ENCODE results near the gene CRTAP. TPM values are rescaled to one million over a fixed set of nuclear protein-coding genes. Genes with fewer than 3 reads are reported as not detected.

The CRTAP gene
- total RNA-seq, 1 experiment from 2014 or later: 99.3 TPM

DNA sequence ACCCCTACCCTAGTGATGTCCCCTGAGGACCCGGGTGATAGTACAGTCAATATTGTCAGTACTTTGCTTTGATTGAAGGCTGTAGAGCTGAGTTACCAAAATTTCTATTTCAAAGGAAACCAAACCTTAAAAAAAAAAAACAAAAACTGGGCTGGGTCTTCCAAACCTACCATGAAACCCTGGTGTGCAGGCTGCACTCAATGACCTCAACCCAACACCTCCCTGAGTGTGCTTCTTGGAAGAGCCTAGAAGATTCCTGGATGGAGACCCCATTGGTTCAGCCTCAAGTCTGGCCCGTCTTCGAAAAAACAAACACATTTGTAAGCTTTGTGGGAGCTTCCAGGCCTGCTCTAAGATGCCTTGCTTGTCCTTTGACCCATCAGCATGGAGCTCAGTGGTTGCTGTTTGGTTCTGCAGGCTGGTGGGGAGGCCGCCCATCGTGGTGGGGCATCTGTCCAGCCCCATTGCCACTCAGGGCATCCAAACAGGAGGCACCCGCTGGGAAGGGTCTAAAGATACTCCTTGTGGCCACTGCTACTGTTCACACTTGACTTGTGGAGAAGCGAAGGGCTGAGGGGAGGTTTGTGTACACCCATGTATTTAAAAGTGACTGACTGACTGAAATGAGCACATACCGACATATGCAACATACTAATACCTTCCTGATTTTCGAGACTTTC lies 32.2 kb downstream of the CRTAP start:
- no peak for TF ChIP-seq SIN3A (IDR thresholded peaks at IDR 0.05; ENCODE audit: borderline replicate concordance, insufficient read depth, low read depth, low read length)
- TF ChIP-seq, protein P1, sequence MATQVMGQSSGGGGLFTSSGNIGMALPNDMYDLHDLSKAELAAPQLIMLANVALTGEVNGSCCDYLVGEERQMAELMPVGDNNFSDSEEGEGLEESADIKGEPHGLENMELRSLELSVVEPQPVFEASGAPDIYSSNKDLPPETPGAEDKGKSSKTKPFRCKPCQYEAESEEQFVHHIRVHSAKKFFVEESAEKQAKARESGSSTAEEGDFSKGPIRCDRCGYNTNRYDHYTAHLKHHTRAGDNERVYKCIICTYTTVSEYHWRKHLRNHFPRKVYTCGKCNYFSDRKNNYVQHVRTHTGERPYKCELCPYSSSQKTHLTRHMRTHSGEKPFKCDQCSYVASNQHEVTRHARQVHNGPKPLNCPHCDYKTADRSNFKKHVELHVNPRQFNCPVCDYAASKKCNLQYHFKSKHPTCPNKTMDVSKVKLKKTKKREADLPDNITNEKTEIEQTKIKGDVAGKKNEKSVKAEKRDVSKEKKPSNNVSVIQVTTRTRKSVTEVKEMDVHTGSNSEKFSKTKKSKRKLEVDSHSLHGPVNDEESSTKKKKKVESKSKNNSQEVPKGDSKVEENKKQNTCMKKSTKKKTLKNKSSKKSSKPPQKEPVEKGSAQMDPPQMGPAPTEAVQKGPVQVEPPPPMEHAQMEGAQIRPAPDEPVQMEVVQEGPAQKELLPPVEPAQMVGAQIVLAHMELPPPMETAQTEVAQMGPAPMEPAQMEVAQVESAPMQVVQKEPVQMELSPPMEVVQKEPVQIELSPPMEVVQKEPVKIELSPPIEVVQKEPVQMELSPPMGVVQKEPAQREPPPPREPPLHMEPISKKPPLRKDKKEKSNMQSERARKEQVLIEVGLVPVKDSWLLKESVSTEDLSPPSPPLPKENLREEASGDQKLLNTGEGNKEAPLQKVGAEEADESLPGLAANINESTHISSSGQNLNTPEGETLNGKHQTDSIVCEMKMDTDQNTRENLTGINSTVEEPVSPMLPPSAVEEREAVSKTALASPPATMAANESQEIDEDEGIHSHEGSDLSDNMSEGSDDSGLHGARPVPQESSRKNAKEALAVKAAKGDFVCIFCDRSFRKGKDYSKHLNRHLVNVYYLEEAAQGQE (IDR thresholded peaks at IDR 0.05; ENCODE audit: insufficient read depth in 1 of 2, low read depth in 2 of 2, low read length in 1 of 2): no peak
- TF ChIP-seq, protein P2, sequence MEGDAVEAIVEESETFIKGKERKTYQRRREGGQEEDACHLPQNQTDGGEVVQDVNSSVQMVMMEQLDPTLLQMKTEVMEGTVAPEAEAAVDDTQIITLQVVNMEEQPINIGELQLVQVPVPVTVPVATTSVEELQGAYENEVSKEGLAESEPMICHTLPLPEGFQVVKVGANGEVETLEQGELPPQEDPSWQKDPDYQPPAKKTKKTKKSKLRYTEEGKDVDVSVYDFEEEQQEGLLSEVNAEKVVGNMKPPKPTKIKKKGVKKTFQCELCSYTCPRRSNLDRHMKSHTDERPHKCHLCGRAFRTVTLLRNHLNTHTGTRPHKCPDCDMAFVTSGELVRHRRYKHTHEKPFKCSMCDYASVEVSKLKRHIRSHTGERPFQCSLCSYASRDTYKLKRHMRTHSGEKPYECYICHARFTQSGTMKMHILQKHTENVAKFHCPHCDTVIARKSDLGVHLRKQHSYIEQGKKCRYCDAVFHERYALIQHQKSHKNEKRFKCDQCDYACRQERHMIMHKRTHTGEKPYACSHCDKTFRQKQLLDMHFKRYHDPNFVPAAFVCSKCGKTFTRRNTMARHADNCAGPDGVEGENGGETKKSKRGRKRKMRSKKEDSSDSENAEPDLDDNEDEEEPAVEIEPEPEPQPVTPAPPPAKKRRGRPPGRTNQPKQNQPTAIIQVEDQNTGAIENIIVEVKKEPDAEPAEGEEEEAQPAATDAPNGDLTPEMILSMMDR (IDR thresholded peaks at IDR 0.05): no peak
- no peak for TF ChIP-seq TCF7L2 (IDR thresholded peaks at IDR 0.05; ENCODE audit: low read depth, low read length)
- TF ChIP-seq POLR2AphosphoS5 (IDR thresholded peaks at IDR 0.05; ENCODE audit: low read depth, low read length): no peak
- BruUV-seq (replicated peaks): no TSS peak
- in situ Hi-C loops (cut with HindIII; ENCODE audit: low pct_unique_long_range_greater_than_20kb, low sequenced_read_pairs): no loop called here
- Histone ChIP-seq H3K4me1 (ENCODE audit: control insufficient read depth, insufficient read depth, low read length) (no peaks in the 10 kb centered on the region; the same call in 1 of the 2 replicates), H3K9me3 (ENCODE audit: control insufficient read depth, insufficient read depth, low read depth, low read length) (no peaks in the 10 kb centered on the region), H3K4me3 (ENCODE audit: low read depth in 2 of 2, low read length in 2 of 2) (no peak overlapping the region), H3K27ac (ENCODE audit: low read length) (no peak overlapping the region), H3K27me3 (ENCODE audit: control insufficient read depth, insufficient read depth, low read length) (no peaks in the 10 kb centered on the region), H3K36me3 (ENCODE audit: control insufficient read depth, insufficient read depth, low read length) (no peaks in the 10 kb centered on the region)
- intact Hi-C loops (cut with micrococcal nuclease; ENCODE audit: unreplicated experiment): no loop called here
- ATAC-seq: no peak
- no peak for DNase-seq (ENCODE audit: low read depth, low spot score)
- CTCF ChIA-PET: interaction anchor here (0.6 kb wide), 1 partner anchor 220 kb away, joined by 3 read pairs; no protein-coding TSS in a partner anchor
- POLR2A ChIA-PET: interaction anchor here (0.7 kb wide), 1 partner anchor 648 kb away, joined by 4 read pairs; no protein-coding TSS in a partner anchor

DNA sequence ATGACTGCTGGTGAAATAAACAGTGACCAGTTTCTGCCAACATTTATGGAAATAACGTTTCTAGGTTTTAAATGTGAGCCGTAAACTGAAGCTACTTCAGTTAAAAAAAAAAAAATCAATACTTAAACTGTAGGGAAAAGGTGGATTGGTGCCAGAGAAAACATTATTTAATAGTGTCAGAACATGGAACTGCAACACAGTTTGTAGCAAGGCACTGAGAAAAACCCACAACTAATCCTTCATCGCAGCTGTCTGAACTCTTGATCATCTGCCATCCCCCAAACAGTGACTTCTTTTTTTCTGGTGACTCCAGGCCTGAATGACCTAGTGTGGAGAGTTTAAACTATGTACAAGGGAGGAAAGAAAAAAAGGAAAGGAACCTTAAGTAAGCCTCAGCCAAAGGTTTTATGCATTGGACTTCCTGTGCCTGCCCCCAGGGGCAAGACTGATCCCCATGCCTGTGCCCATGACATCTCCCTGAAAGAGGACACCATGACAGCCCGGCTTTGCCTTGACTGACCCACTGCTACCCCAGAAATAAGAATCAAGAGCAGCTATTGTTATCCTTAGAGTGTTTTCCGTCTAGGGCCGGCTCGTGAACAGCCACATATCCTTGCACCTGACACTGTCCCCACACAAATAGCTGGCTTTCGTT lies 33.1 kb downstream of the CRTAP start:
- peak; percentile 60; the same call in 1 of the 2 replicates for ATAC-seq
- in situ Hi-C loops (cut with HindIII; ENCODE audit: low pct_unique_long_range_greater_than_20kb, low sequenced_read_pairs) (no loop called here), intact Hi-C loops (cut with micrococcal nuclease; ENCODE audit: unreplicated experiment) (no loop called here)
- Histone ChIP-seq H3K36me3 (ENCODE audit: control insufficient read depth, insufficient read depth, low read length) (no peaks in the 10 kb centered on the region), H3K27ac (ENCODE audit: low read length) (no peak overlapping the region), H3K9me3 (ENCODE audit: control insufficient read depth, insufficient read depth, low read depth, low read length) (no peaks in the 10 kb centered on the region), H3K4me1 (ENCODE audit: control insufficient read depth, insufficient read depth, low read length) (no peaks in the 10 kb centered on the region; the same call in 1 of the 2 replicates), H3K4me3 (ENCODE audit: low read depth in 2 of 2, low read length in 2 of 2) (no peak overlapping the region), H3K27me3 (ENCODE audit: control insufficient read depth, insufficient read depth, low read length) (no peaks in the 10 kb centered on the region)
- POLR2A ChIA-PET: no interaction called here
- CTCF ChIA-PET: interaction anchor here (1.0 kb wide), 1 partner anchor 15 kb away, joined by 3 read pairs; no protein-coding TSS in a partner anchor
- TF ChIP-seq TCF7L2 (IDR thresholded peaks at IDR 0.05; ENCODE audit: low read depth, low read length): no peak
- TF ChIP-seq SIN3A (IDR thresholded peaks at IDR 0.05; ENCODE audit: borderline replicate concordance, insufficient read depth, low read depth, low read length): no peak
- TF ChIP-seq, protein P2 (IDR thresholded peaks at IDR 0.05): no peak
- no peak for TF ChIP-seq POLR2AphosphoS5 (IDR thresholded peaks at IDR 0.05; ENCODE audit: low read depth, low read length)
- TF ChIP-seq, protein P1 (IDR thresholded peaks at IDR 0.05; ENCODE audit: insufficient read depth in 1 of 2, low read depth in 2 of 2, low read length in 1 of 2): no peak
- no TSS peak for BruUV-seq (replicated peaks)
- DNase-seq (ENCODE audit: low read depth, low spot score): no peak
